GM18870 (cell line): ENCODE results near the gene PILRA.
A peak's percentile ranks its signal among the peaks of the same experiment; 100 is the strongest.
"Not testable (repeated sequence)": the region's sequence is repeated elsewhere in the genome, so short reads cannot be mapped to it uniquely, and the experiment has no call there.

ENCODE experiments used
- ATAC-seq: cut with Tn5 transposase; IDR thresholded peaks from one replicate; pipeline ENCODE4 v1.9.1; 2021; ENCODE audit warnings: moderate library complexity; ENCODE audit not compliant: unreplicated experiment

Gene PILRA

GRCh38 chr7:100373261-100373831, at the start of gene PILRA:
Gene PILRA, plus strand, starts transcription at chr7:100373487. Its CDS starts 170 bp downstream, at chr7:100373657.
- no peak for ATAC-seq

DNA sequence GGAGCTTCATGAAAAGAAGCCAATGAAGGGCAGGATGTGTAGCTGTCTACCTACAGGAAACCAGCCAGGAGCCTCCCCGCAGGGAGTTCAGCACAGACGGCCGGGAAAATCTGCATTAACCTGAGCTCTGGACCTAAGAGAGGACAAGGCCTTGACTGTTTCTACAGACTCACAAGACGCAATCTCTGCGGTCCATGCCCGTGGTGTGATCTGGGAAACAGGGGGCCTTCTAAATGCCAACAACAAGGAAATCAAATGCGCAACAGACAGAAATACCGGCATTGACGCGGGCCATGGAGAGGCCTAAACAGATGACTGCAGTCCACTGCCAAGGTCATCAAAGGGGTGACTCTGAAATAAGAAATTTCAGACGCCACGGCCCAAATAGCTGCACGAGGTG, 49.1 kb upstream of the PILRA start:
- ATAC-seq = not testable (repeated sequence)

- not testable (repeated sequence) for ATAC-seq
These were observed 47.6 kb upstream of the PILRA start for GRCh38 chr7:100325671-100326070.

DNA sequence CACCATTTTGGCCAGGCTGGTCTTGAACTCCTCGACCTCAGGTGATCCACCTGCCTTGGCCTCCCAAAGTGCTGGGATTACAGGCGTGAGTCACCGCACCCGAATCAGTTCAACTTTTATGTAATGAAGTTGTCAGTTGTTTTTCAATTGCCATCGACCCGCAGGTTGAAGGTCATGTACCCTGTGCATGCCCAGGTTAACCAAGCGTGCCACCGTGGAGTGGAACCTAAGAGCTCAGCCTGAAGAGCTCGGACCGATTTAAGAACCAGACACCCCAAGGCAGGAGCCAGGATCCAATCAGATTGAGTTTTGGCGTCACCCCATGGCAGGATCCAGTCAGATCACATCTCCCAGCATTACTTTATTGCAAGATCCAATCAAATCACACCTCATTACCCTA, 46.4 kb upstream of the PILRA start:
- not testable (repeated sequence) for ATAC-seq

DNA sequence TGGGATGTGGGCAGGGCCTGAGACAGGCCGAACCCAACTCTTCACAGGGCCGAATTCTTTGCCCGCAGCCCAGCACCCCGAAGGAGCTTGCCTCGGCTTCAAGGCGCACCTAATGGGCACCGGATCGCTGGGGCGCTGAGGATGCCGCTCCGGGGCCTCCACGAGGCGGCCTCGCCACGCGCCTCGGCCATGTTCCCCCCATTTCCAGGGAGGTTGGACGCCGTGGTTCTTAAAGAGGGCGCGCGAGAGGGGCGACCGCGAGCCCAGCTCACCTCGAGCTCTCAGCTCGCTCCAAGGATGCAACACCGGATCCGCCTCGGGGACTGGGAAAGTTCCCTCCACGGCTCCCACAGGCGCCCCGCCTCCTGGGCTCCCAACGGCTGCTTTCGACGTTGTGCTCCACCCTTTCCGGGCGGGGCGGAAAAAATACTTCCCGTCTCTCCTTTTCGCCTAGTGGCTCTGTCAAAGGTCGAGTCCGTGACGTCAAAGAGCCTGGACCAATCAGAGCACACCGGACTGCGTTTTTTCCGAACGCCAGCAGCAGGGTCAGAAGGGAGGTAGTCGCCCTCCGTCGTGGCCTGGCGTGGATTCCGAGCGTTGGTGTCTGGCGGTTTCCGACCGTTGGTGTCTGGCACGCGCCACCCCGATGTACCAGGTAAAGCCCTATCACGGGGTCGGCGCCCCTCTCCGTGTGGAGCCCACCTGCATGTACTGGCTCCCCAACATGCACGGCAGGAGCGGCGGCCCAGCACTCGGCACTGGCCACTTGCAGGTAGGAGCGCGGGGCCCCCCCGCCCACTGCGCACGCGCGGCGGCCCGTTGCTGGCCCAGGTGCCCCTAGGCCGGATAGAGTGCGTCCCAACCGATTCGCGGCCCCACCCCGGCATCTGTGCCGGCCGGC, 37.5 kb upstream of the PILRA start:
- peak; percentile 92 for ATAC-seq

- not testable (repeated sequence) for ATAC-seq
These were observed 35.1 kb upstream of the PILRA start for GRCh38 chr7:100338083-100338696.

- ATAC-seq = not testable (repeated sequence)
These were observed 32.0 kb upstream of the PILRA start for GRCh38 chr7:100341286-100341685.

- ATAC-seq = no peak
These were observed 30.5 kb upstream of the PILRA start for GRCh38 chr7:100342765-100343164.

GRCh38 chr7:100344124-100344559, 29.1 kb upstream of the PILRA start:
- ATAC-seq = not testable (repeated sequence)

DNA sequence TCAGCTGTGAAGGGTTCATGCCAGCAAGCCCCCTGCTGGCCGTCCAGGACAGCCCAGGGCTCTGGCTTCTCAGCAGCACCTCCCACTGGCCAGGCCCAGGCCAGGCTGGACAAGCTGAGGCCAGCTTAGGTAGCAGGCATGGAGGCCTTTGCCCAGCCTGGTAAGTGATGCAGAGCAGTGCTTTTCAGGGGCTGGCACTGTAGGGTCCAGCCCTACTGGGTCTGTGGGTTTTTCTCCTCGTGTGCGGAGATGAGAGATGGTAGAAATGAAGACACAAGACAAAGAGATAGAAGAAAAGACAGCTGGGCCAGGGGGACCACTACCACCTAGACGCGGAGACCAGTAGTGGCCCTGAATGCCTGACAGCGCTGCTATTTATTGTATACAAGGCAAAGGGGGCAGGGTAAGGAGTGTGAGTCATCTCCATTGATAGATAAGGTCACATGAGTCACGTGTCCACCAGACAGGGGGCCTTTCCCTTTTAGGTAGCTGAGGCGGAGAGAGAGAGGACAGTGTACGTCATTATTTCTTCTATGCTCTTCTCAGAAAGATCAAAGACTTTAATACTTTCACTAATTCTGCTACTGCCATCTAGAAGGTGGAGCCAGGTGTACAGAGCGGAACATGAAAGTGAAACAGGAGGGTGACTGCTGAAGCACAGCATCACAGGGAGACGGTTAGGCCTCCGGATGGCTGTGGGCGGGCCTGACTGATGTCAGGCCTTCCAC, 28.6 kb upstream of the PILRA start:
- peak; percentile 44 for ATAC-seq

GRCh38 chr7:100345288-100345672, 28.0 kb upstream of the PILRA start:
- peak; percentile 34 for ATAC-seq

DNA sequence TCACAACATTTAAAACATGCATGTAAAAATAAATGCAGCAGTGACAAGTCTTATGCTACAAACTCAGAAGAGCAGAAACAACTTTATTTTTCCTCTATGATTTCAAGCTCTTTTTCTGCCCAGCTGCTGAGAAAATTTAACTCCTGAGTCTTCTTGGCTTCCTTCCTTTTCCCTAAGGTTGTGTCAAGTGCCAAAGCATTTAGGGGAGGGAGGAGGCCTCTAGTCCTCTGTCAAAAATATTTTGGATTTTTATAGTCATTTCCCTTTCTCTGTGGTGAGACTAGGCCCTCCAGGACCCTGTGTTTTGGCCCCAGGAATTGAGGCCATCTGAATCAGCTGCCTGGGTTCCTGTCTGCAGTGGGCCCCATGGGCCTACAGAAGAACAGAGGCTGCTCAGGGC, 26.4 kb upstream of the PILRA start:
- no peak for ATAC-seq

DNA sequence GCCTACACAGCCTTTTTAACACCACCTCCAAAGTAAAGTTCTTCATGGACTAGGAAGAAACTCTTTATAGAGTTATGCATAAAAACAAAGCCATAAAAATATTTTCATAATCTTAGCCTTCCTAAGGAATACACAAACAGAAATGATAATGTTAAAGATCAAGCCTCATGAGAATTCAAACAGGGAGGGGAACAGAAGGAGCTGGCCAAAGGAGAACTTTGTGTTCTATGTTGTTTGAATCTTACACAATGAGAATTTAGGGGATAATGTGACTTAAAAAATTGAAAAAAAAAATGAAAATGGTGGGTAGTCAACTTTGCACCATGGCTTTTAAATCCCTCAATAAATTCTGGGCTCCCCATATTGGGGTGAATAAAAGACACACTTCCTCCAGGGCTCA, 24.5 kb upstream of the PILRA start:
- ATAC-seq = no peak

GRCh38 chr7:100349757-100350156, 23.5 kb upstream of the PILRA start:
- ATAC-seq = no peak

GRCh38 chr7:100351657-100352058, 21.6 kb upstream of the PILRA start:
- no peak for ATAC-seq

GRCh38 chr7:100352230-100352781, 21.0 kb upstream of the PILRA start:
- ATAC-seq = not testable (repeated sequence)

DNA sequence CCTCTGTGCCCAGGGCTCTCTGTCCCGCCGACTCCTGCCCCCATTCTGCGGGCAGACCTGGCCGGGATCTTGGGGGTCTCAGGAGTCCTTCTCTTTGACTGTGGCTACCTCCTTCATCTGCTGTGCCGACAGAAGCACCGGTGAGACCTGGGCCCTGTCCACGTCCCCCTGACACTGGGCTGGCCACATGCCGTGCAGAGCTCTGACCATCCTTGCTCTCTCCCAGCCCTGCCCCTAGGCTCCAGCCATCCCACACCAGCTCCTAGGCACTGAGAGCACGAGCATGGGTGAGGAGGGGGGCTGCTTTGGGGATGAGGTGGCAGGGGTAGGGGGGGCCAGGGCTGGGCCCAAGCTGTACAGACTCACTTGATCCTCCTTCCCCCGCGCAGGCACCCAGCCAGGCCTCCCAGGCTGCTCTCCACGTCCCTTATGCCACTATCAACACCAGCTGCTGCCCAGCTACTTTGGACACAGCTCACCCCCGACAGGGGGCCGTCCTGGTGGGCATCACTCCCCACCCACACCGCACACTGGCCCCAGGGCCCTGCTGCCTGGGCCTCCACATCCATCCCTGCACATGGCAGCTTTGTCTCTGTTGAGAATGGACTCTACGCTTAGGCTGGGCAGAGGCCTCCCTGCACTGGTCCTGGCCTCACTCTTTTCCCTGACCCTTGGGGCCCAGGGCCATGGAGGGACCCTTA, 20.2 kb upstream of the PILRA start:
- ATAC-seq = no peak

- no peak for ATAC-seq
These were observed 19.5 kb upstream of the PILRA start for GRCh38 chr7:100353685-100354330.

- no peak for ATAC-seq
These were observed 16.7 kb upstream of the PILRA start for GRCh38 chr7:100356416-100357068.
